GM12892 (cell line): ENCODE results near the gene TIMM44.
A peak's percentile ranks its signal among the peaks of the same experiment; 100 is the strongest.

Experiments
- POLR2A ChIP-seq: IDR thresholded peaks from 2 replicates; pipeline ENCODE4 v1.6.1; 2011; ENCODE audit warnings: low read depth, low read length, control low read depth
- POLR2AphosphoS5 ChIP-seq: IDR thresholded peaks from 2 replicates; pipeline ENCODE4 v1.6.1; 2011; ENCODE audit warnings: low read depth, low read length, control low read depth

GRCh38 chr19:7914099-7914498, 29.4 kb downstream of the TIMM44 start:
- TF ChIP-seq POLR2AphosphoS5 (0 out of 2 replicates have a peak, but pooled peaks have one; percentile 6), POLR2A (no peak)
